Measurements from ENCODE around the gene KRTAP10-6.
"Not testable (repeated sequence)": the region's sequence is repeated elsewhere in the genome, so short reads cannot be mapped to it uniquely, and the experiment has no call there.

Gene KRTAP10-6

GRCh38 chr21:44612669-44613229 lies 20.4 kb upstream of the KRTAP10-6 start:
- DNase-seq (ENCODE audit: low read depth, low spot score): no peak
- in situ Hi-C loops (cut with HindIII; ENCODE audit: low sequenced_read_pairs): no loop called here
- no peak overlapping the region for H3K4me3 ChIP-seq (ENCODE audit: low read depth, low read length)
- no peak for TF ChIP-seq CTCF (IDR thresholded peaks at IDR 0.05; ENCODE audit: low read depth, low read length)

- no peak for TF ChIP-seq CTCF (IDR thresholded peaks at IDR 0.05; ENCODE audit: low read depth, low read length)
- no peak within 1 kb of the TSS for H3K4me3 ChIP-seq (ENCODE audit: low read depth, low read length)
- no peak for DNase-seq (ENCODE audit: low read depth, low spot score)
- in situ Hi-C loops (cut with HindIII; ENCODE audit: low sequenced_read_pairs): no loop called here
Measured at GRCh38 chr21:44612029-44612486, 19.8 kb upstream of the KRTAP10-6 start, which contains the start of gene KRTAP10-8. Gene KRTAP10-8, plus strand, starts transcription at chr21:44612079. Its CDS starts 22 bp downstream, at chr21:44612101.

DNA sequence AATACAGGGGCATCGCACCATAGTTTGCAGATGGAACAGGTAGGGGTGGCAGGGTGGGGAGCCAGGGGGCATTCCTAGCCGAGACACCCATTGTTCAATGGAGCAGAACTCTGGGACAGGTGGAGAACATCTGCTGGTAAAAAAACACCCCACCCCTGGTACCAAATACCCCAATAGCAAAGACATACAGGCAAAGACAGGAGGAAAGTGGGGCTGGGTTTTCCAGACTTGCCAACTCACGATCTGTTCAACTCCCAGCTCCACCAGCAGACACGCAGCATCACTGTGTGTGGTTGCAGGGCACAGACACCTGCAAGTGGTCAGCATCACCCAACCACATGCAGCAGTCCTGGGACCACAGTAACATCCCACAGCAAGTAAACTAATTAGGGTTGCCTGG lies 19.2 kb upstream of the KRTAP10-6 start:
- in situ Hi-C loops (cut with HindIII; ENCODE audit: low sequenced_read_pairs): no loop called here
- H3K4me3 ChIP-seq (ENCODE audit: low read depth, low read length): no peak overlapping the region
- no peak for TF ChIP-seq CTCF (IDR thresholded peaks at IDR 0.05; ENCODE audit: low read depth, low read length)
- DNase-seq (ENCODE audit: low read depth, low spot score): no peak

DNA sequence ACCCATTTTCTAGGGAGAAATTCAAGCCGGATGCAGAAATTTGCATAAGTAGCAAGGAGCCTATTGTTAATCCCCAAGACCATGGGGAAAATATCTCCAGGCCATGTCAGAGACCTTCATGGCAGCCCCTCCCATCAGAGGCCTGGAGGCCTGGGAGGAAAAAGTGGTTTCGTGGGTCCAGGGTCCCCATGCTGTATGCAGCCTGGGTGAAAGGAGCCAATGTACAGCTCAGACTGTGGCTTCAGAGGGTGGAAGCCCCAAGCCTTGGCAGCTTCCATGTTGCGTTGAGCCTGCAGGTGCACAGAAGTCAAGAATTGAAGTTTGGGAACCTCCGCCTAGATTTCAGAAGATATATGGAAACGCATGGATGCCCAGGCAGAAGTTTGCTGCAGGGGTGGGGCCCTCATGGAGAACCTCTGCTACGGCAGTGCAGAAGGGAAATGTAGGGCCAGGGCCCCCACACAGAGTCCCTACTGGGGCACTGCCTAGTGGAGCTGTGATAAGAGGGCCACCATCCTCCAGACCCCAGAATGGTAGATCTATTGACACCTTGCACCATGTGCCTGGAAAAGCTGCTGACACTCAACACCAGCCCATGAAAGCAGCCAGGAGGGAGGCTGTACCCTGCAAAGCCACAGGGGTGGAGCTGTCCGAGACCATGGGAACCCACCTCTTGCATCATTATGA lies 18.0 kb upstream of the KRTAP10-6 start:
- DNase-seq (ENCODE audit: low read depth, low spot score); H3K4me3 ChIP-seq (ENCODE audit: low read depth, low read length); in situ Hi-C loops (cut with HindIII; ENCODE audit: low sequenced_read_pairs): not testable (repeated sequence)

GRCh38 chr21:44609193-44609592 lies 16.9 kb upstream of the KRTAP10-6 start:
- H3K4me3 ChIP-seq (ENCODE audit: low read depth, low read length): no peak overlapping the region
- in situ Hi-C loops (cut with HindIII; ENCODE audit: low sequenced_read_pairs): no loop called here
- no peak for DNase-seq (ENCODE audit: low read depth, low spot score)
- no peak for TF ChIP-seq CTCF (IDR thresholded peaks at IDR 0.05; ENCODE audit: low read depth, low read length)

DNA sequence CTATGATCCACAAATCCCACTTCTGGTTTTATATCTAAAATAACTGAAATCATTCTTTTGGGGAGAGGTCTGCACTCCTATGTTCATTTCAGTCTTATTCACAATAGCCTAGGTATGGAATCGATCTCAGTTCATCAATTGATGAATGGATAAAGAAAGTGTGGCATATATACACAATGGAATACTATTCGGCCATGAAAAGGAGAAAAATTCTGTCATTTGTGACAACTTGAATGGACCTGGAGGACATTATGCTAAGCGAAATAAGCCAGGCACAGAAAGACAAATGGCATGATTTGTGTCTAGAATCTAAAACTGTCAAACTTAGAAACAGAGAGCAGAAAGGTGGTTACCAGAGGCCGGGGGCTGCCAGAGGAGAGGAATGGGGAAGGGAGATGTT lies 14.2 kb upstream of the KRTAP10-6 start:
- no peak for DNase-seq (ENCODE audit: low read depth, low spot score)
- no peak overlapping the region for H3K4me3 ChIP-seq (ENCODE audit: low read depth, low read length)
- in situ Hi-C loops (cut with HindIII; ENCODE audit: low sequenced_read_pairs): no loop called here
- TF ChIP-seq CTCF (IDR thresholded peaks at IDR 0.05; ENCODE audit: low read depth, low read length): no peak

DNA sequence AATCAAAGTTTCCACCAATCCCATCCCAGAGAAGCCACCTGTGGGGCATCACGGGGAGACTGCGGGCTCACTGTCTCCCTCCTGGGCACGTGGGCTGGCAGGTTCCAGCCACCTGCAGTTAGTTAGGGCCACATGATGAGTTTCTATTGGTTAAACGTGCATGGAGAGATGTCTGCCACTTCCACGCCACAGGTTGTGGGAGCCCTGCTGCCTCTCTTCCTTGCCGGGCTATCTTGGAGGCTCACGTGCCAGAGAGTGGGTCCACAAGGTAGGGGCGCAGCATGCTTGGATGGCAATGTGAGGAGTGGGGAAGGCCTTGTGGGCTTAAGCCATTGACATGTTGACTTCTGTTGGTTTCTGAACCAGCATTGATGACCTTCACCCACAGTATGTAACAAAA lies 11.6 kb upstream of the KRTAP10-6 start:
- no peak for TF ChIP-seq CTCF (IDR thresholded peaks at IDR 0.05; ENCODE audit: low read depth, low read length)

More for the DNA sequence above, 11.6 kb upstream of the KRTAP10-6 start:
- no peak overlapping the region for H3K4me3 ChIP-seq (ENCODE audit: low read depth, low read length)
- DNase-seq (ENCODE audit: low read depth, low spot score): no peak
- in situ Hi-C loops (cut with HindIII; ENCODE audit: low sequenced_read_pairs): no loop called here

All from astrocyte of the spinal cord (primary cell).